HG02763 (cell line): ENCODE results near the gene CACUL1.
"Not testable (repeated sequence)": the region's sequence is repeated elsewhere in the genome, so short reads cannot be mapped to it uniquely, and the experiment has no call there.

Source experiments
- ATAC-seq: cut with Tn5 transposase; IDR thresholded peaks from one replicate; pipeline ENCODE4 v1.9.1; 2021; ENCODE audit warnings: mild to moderate bottlenecking, moderate library complexity; ENCODE audit not compliant: unreplicated experiment

Gene CACUL1

DNA sequence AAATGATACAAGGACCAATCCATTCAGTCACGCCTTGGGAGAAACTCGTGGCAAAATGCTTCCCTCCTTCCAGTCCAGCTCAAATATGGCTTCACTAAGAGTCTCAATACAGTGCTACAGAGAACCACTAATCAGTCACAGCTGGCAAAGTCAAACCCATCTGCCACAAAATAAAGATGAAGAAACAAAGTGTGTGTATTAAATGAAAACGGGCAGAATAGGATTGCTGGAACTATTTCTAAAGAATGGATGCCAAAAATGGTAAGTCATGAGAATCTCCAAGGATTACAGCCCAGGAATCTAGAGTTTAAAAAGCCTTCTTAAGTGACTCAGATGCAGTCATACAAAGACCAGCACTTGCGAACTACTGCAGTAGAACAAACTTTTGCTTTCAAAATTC is 61.9 kb downstream of the CACUL1 start:
- ATAC-seq = no peak

DNA sequence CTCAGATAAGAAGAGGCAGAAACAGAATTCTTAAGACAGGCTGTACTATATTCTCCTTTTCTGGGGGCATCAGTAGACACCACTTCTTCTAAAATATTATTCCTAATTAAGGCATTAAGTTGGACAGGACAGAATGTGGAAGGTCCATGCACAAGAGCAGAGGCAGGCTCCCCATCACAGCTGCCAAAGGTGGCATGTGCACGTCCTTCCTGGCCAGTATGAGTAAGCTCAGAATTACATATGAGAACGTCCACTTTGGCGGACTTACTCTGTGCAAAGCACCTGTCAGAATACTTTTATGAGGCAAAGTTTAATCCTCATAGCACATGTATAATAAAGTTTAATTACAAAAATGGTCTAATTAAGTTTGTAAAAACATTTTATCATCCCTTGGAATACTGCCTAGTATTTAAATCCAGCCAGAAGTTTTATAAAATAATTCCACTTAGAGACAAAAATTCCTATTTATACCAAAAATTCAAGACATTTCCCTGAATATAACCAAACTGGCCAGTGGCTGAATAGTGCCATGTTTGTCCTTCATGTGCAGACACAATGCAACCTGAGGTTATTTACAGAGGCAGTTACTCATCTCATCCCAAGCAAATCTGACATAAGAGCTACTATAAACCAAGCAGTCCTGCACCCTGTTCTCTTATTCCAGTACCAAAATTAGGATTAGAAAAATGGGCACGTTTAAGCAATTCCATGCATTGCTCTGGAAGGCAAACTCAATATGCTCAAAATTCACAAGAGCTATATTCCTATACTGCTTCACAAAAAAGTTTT is 65.5 kb downstream of the CACUL1 start:
- ATAC-seq = no peak

DNA sequence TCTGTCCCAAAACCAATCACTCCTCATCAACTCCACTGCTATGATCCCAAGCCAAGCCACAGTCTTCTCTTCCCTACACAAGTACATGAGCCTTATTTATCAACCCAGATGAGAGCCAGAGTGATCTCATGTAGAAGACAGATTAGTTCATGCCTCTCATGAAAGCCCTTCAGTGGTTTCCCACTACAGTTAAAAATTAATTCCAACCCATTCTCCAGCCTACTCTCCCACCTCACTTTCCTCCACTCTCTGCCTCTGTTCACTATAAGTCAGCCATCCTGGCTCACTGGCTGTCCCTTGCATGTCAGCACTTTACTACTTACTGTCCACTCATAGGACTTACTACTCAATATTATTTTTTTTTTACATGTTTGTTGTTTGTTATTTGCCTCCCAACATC is 67.3 kb downstream of the CACUL1 start:
- no peak for ATAC-seq

DNA sequence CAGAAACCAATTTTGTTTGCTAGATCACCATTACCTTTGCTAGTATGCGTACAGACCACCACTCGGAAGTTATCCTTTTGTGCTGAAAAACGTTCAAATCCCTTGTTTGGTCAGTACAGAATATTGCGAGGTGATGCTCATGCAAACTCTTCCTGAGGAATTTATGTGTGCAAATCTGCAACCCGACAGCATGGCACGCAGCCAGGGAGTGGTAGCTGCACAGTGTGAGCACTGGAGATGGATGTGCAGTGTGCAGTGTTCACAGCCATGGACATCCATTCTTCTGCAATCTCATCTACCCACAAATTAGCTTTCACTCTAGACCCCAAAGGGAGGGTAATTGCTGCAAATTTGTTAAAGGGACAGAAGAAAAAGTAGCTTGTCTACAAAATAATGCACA is 72.2 kb downstream of the CACUL1 start:
- no peak for ATAC-seq

DNA sequence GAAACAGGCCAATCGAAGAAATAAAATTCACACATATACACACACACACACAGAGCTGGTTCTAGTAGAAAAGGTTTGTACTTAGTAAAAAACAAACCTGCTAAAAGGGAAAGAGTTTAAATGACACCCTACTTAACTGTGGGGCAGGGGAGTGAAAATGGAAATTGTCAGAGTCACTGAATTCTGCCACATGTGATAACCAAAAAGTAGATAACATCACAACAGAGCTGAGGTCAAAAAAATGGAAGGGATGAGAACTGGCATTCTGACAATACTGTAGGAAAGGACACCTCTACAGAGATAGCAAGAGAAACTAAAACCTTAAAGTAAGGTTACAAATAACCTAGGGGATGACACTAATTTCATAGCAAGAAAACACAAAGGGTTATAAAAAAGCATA is 74.6 kb downstream of the CACUL1 start:
- ATAC-seq = no peak

DNA sequence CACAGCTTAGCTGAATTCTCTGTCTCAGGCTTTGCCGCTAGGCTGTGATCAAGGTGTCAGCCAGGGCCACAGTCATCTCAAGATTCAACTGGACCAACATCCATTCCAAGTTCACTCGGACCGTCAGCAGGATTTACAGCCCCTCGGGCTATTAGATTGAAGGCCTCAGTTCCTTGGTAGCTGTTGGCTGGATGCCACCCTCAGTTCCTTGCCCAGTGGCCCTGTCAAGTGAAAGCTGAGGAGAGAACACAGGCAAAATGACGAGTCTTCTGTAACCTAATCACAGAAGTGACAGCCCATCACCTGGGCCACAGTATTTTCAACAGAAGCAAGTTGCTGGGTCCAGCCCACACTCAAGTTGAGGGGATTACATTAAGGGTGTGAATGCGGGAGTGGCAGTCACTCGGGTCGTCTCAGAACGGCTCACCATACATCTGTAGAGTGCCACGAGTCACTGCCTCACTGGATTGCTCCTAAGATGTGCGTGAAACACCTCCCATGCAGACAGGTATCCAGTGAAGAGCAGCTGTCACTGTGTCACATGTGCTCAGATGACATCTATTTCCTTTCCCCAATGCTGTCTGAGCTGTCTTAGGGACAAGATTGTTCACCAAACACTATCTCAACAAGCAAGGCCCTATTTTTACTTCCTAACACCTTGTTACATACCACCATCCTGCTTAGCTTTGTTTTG is 80.4 kb downstream of the CACUL1 start:
- no peak for ATAC-seq

DNA sequence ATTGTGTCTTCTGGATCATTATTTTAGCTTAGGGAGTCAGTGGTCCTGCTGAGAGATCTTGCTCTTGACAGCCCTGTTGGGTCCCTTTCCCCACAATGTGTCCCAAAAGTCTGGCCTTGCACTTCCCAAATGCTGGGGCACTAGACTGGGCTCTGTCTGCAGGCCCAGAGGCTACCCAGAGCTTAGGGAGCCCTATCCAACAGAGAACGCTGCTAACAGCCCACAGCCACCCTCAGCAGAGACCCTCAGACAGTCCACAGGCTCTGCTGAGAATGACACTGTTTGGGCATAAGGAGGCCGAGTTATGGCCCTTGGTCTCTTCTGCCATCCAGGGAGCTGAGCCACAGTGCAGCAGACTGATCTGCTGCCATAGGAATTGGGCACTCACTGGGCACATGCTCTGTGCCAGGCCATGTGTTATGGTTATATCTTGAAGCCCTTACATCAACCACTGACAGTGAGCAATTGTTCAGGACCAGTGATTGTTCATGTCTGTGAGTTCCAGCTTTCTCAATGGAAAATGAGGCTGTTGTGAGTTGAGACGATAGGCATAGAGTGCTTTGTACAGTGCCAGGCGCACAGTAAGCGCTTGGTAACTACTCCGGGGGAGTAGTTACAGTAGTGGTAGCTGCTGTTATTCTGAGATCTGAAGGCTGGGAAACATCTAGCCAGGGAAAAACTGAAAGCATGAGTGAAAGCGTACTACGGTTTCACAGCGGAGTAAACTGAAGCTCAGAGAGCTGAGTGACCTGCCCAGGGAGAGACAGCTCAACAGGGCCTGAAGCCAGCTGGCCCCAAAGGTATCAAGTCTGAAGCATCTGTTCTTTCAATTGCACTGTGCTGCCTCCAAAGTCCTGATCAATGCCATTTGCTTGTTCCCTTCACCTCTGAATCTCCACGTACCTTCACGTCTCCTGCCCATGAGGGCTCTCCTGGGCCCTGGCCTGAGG is 81.7 kb downstream of the CACUL1 start:
- ATAC-seq = no peak

DNA sequence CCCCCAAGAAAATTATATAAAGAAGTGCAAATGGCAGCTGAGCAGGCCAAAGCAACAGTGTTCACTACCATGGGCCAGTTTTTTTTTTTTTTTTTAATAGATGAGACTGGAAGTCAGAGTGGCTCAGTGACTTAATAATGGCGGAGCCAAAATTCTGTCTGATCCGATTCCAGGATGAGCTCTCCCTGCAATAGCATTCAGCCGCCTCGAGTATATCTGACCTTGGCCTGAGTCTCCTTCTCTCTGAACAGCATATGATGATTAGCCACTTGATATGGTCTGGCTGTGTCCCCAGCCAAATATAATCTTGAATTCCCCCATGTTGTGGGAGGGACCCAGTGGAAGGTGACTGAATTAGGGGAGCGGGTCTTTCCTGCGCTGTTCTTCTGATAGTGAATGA is 82.6 kb downstream of the CACUL1 start:
- no peak for ATAC-seq

DNA sequence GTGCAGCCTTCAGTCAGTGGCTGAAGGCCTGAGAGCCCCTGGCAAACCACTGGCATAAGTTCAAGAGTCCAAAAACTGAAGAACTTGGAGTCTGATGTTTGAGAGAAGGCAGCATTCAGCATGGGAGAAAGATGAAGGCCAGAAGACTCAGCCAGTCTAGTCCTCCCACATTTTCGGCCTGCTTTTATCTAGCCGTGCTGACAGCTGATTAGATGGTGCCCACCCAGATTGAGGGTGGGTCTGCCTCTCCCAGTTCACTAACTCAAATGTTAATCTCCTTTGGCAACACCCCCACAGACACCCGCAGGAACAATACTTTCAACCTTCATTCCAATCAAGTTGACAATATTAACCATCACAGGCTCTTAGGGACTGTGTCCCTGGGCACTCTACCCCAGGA is 83.5 kb downstream of the CACUL1 start:
- not testable (repeated sequence) for ATAC-seq

DNA sequence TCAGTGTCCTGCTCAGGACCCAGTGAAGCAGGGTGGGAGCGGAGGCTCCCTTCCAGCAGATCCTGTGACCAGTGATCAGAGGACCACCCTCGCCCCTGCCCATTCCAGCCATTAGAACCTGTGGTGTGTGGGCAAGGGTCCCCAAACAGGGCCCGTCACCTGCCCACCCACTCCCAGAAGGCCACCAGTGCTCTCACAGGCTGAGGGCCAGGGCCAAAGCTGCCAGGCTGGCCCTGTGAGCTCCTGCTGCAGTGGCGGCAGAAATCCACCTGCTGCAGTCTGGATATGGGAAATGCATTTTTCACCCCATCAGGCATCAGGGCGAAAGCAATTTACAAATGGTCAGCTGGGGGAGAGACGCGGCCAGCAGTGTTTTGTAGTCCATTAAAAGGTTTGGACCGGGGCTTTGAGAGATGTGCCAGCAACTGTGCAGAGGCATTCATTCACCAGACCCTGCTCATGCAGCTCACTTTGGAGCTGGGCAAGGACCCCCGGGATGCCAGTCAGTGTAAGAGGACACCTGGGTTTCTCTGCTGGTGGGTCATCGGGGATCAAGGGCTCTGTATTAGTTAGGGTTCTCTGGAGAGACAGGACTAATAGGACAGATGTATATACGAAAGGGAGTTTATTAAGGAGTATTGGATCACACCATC is 84.2 kb downstream of the CACUL1 start:
- ATAC-seq = no peak

DNA sequence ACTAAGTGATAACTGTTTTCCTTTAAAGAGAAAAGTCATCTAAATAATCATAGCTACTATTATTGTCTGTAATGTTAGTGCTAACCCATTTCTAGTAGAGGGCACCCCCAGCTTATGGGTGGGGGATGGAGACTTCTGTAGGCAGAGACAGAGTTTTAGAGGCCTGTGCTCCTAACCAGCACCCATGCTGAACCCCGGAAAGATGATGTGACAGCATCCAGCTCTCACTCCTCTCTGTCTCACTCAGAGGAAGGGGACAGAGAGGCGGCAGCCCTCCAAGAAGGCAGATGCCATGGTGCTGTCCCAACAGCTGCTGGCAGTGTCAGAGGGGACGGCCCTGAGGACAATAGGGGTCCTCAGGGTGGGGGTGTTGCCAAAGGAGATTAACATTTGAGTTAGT is 84.9 kb downstream of the CACUL1 start:
- no peak for ATAC-seq

DNA sequence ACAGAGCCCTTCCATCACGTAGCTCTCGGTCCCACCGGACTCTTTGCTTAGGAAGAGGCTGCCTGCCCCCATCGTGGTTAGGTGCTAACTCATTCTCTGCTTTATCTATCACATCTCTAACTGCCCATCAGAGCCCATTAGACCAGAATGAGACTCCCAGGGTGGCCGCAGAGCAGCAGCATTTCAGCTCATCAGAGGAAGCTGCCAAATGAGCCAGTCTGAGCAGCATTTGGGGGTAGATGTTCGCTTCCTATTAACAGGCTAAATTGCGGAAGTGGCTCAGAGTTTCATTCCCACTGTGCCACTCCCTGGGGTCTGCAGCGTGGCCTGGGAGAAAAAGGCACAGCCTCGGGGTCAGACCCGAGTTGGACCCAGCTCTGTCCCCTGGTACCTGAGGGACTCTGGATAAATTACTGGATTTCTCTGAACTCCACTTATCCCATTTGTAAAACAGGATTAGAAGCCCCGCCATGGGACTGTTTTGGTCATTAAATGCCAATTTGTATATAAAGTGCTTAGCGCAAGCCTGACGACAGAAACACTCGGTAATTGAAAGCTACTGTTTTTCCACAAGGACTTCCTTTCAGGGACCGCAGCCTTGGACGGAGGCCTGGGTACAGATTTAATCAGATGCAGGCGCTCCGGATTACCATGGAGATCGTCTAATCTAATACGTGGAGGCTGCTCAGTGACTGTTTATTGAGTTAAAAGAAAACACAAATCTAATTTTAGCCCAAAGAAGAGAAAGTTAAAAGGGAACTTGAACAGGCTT is 85.6 kb downstream of the CACUL1 start:
- ATAC-seq = no peak

GRCh38 chr10:118668228-118668952 is 86.4 kb downstream of the CACUL1 start:
- ATAC-seq = no peak

DNA sequence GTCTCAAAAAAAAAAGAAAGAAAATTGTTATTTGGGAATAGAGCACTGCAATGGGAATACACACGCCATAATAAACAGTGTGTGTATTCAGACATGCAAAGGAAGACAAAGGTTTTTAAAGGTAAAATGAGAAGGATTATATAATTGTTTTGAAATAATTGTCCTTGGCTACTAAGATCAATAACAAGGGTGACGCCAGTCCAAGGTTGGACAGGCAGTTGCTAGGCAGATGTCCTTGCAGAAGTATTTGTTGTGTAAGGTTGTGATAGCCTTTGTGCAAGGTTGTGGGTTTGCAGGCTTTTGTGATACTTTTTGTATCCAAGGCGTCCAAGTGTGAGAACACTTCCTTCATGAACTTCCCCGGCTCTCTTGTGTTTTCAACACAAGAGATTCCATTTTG is 87.0 kb downstream of the CACUL1 start:
- no peak for ATAC-seq

GRCh38 chr10:118666350-118666749 is 88.4 kb downstream of the CACUL1 start:
- ATAC-seq = no peak

DNA sequence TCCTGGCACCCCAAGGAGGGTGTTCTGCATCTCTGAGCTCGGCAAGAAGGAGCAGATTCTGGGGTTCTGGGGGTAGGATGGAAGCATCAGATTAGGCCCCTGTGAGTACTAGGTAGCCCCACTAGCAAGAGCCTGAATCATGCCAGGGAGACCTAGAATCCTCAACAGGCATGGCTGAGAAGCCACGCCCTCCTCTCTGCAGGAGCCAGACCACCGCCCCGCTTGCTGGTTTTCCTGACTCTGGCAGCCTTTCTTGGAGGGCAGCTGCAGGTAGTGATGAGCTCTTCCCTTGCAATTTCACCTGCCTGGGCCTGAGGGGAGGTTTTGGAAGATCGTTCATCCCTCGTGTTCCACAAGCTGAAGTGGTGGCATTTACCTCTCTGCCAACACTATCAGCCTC is 90.4 kb downstream of the CACUL1 start:
- no peak for ATAC-seq

GRCh38 chr10:118663176-118663575 is 91.6 kb downstream of the CACUL1 start:
- ATAC-seq = no peak

- no peak for ATAC-seq
These were observed 92.3 kb downstream of the CACUL1 start for GRCh38 chr10:118662228-118663035.

DNA sequence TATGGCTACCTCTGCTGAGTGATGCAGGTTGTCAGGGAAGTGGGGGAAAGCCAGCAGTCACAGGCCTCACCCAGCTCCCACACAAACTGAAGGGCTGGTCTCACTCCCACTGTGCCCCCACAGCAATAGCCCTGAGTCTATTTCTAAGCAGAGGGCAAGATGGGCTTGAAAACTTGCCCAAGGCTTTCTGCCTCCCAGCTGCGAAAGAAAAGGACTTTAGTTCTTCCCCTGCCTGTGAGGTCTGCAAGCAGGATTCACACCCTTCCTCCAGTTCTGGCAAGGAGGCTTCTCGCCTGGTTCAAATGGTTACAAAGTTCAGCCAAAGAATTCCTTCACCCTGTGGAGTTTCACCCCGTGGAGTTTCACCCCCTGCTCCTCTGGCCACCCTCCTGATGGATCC is 96.0 kb downstream of the CACUL1 start:
- ATAC-seq = no peak
